Karpas-422 (cell line): Measurements from ENCODE around the gene S100PBP. TPM values are rescaled to one million over a fixed set of nuclear protein-coding genes. Genes with fewer than 3 reads are reported as not detected.

ENCODE experiments used
- DNase-seq: peaks from one replicate; pipeline ENCODE4 v3.0.0-alpha.2; 2015
- H2AFZ ChIP-seq: fragments of 200-600 bp; sonication (generic); 2 replicates; pipeline ENCODE4 v1.6.1; 2014; ENCODE audit warnings: antibody characterized with exemption, low read length, mixed read lengths
- H3K27ac ChIP-seq: fragments of 200-600 bp; sonication (generic); 2 replicates; pipeline ENCODE4 v1.5.1; 2014; ENCODE audit warnings: mild to moderate bottlenecking, low read length, moderate library complexity
- H3K27me3 ChIP-seq: fragments of 200-600 bp; sonication (generic); 2 replicates; pipeline ENCODE4 v1.6.1; 2014; ENCODE audit warnings: low read length, mixed read lengths
- H3K36me3 ChIP-seq: fragments of 200-600 bp; sonication (generic); 2 replicates; pipeline ENCODE4 v1.6.1; 2014; ENCODE audit warnings: low read length, mixed read lengths; ENCODE audit not compliant: insufficient read depth
- H3K4me1 ChIP-seq: fragments of 200-600 bp; sonication (generic); 2 replicates; pipeline ENCODE4 v1.6.1; 2014; ENCODE audit warnings: mild to moderate bottlenecking, low read length, mixed read lengths
- H3K4me2 ChIP-seq: fragments of 200-600 bp; sonication (generic); 2 replicates; pipeline ENCODE4 v1.6.1; 2014; ENCODE audit warnings: low read length, low read depth, mild to moderate bottlenecking; ENCODE audit not compliant: poor library complexity, severe bottlenecking
- H3K4me3 ChIP-seq: fragments of 200-600 bp; sonication (generic); 2 replicates; pipeline ENCODE4 v1.5.1; 2014; ENCODE audit warnings: mild to moderate bottlenecking, antibody characterized with exemption, low read length, mixed read lengths
- H3K79me2 ChIP-seq: fragments of 200-600 bp; sonication (generic); 2 replicates; pipeline ENCODE4 v1.6.1; 2014; ENCODE audit warnings: mild to moderate bottlenecking, low read length, mixed read lengths
- H3K9ac ChIP-seq: fragments of 200-600 bp; sonication (generic); 2 replicates; pipeline ENCODE4 v1.6.0; 2014; ENCODE audit warnings: low read length
- H3K9me2 ChIP-seq: fragments of 200-600 bp; sonication (generic), shearing (Covaris generic); replicated peaks from 2 replicates; pipeline ENCODE4 v1.6.0; 2014; ENCODE audit warnings: mild to moderate bottlenecking, low read length, moderate library complexity; ENCODE audit not compliant: insufficient read depth
- H3K9me3 ChIP-seq: fragments of 300-700, 200-600 bp; sonication (generic); 2 replicates; pipeline ENCODE4 v1.6.1; 2014; ENCODE audit warnings: low read length, mixed read lengths
- H4K20me1 ChIP-seq: fragments of 200-600 bp; sonication (generic); 2 replicates; pipeline ENCODE4 v1.6.1; 2014; ENCODE audit warnings: mild to moderate bottlenecking, antibody characterized with exemption, low read length, low read depth; ENCODE audit not compliant: insufficient read depth
- total RNA-seq: library from RNA; depleted of rRNA; stranded (reverse); fragments of >200 nt; shearing (Covaris generic); gene quantifications from 2 replicates; pipeline ENCODE4 v1.2.3, GENCODE V29; 2014; ENCODE audit warnings: low replicate concordance

S100PBP gene
- total RNA-seq, 1 experiment from 2014 or later: 23.7 TPM

DNA sequence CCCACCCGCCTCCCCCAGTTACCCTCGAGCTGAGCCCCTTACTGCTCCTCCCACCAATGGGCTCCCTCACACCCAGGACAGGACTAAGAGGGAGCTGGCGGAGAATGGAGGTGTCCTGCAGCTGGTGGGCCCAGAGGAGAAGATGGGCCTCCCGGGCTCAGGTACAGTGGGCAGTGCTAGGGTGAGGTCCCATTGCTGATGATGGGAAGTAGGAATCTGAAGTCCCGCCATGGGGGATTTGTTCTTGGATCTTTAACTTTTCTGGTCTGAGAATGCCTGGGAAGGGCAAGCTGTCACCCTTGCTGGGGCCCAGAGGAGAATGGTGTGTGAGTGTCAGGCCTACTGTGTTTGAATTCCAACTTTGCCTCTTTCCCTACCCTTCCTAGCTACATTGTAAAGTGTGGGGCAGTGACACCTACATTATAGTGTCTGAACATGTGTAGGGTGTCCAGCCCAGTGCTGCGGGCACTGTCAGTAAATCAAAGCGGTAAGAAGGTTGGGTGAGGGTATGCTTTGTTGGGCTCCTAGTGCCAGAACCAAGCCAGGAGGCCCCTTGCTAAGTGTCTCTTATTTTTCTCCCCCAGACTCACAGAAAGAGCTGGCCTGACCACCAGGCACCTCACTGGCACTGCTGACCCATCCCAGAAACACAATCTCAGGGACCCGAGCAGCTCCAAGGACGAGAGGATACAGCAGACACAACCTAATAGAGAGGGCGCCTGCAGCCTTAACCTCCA, 45.0 kb upstream of the S100PBP start:
- Histone ChIP-seq H3K36me3 (peaks cover 6% of the 10 kb centered on the region; the same call in 1 of the 2 replicates), H3K9me3 (no peaks in the 10 kb centered on the region), H4K20me1 (no peaks in the 10 kb centered on the region), H3K9ac (no peak overlapping the region), H2AFZ (no peak overlapping the region), H3K9me2 (no peaks in the 10 kb centered on the region), H3K79me2 (no peaks in the 10 kb centered on the region), H3K4me2 (no peak overlapping the region), H3K27me3 (no peaks in the 10 kb centered on the region), H3K4me3 (no peak overlapping the region), H3K27ac (no peak overlapping the region), H3K4me1 (peaks cover 8% of the 10 kb centered on the region)
- no peak for DNase-seq

DNA sequence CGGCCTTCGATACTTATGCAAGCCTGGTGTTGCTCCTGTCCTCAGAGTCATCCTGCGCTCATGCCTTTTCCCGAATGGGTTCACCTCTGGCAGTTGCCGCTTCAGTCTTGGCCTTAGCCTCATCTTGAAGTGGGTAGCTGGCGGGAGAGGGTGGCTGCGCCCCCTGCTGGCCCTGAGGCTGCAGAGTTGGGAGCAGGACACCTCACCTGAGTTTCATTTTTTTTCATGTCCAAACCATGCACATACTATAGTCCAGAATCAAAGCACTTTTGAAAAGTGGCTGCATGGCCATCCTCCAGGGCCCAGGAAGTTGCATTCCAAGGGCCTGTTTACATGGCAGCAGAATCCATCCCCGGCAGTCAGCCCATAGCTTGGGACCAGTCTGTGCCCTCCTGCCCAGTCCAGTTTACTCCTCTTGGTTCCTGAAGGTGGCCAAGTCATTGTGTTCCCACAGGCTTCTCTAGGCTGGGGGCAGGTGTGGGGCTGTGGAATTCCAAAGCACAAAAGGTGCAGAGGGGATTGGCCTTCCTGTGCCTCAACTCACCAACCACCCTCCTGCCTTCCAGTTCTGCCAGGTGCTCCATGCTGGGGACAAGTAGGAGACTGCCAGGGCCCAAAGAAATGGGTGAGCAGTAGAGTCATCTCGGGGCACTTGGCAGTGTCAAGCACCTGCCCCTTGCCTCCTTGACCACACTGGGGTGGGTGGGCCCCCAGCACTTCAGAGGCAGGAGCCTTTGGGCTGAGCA, 44.3 kb upstream of the S100PBP start:
- H3K4me1 ChIP-seq: peaks cover 8% of the 10 kb centered on the region
- no peak overlapping the region for H3K27ac ChIP-seq
- H4K20me1 ChIP-seq: no peaks in the 10 kb centered on the region
- no peaks in the 10 kb centered on the region for H3K79me2 ChIP-seq
- no peak overlapping the region for H3K9ac ChIP-seq
- H3K4me3 ChIP-seq: no peak overlapping the region
- H3K9me3 ChIP-seq: no peaks in the 10 kb centered on the region
- no peaks in the 10 kb centered on the region for H3K9me2 ChIP-seq
- no peak overlapping the region for H3K4me2 ChIP-seq
- no peaks in the 10 kb centered on the region for H3K27me3 ChIP-seq
- peak; percentile 90 for DNase-seq
- H3K36me3 ChIP-seq: peaks cover 6% of the 10 kb centered on the region; the same call in 1 of the 2 replicates
- H2AFZ ChIP-seq: no peak overlapping the region

DNA sequence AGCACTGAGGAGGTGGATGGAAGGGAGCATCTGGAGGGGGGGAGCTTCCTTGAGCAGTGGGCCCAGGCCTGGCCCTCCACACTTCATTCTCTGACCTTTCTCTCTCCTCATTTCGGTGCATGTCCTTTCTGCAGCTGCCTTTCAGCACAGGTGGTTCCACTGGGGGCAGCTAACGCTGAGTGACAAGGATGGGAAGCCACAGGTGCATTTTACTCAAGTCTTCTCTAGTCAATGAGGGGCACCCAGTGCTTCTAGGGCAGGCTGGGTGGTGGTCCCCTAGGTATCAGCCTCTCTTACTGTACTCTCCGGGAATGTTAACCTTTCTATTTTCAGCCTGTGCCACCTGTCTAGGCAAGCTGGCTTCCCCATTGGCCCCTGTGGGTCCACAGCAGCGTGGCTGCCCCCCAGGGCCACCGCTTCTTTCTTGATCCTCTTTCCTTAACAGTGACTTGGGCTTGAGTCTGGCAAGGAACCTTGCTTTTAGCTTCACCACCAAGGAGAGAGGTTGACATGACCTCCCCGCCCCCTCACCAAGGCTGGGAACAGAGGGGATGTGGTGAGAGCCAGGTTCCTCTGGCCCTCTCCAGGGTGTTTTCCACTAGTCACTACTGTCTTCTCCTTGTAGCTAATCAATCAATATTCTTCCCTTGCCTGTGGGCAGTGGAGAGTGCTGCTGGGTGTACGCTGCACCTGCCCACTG, 43.5 kb upstream of the S100PBP start:
- DNase-seq: no peak
- Histone ChIP-seq H3K4me1 (peaks cover 8% of the 10 kb centered on the region), H3K79me2 (no peaks in the 10 kb centered on the region), H3K9ac (no peak overlapping the region), H3K27me3 (no peaks in the 10 kb centered on the region), H3K36me3 (peaks cover 6% of the 10 kb centered on the region; the same call in 1 of the 2 replicates), H2AFZ (no peak overlapping the region), H3K27ac (no peak overlapping the region), H3K4me2 (no peak overlapping the region), H4K20me1 (no peaks in the 10 kb centered on the region), H3K9me3 (no peaks in the 10 kb centered on the region), H3K9me2 (no peaks in the 10 kb centered on the region), H3K4me3 (no peak overlapping the region)

DNA sequence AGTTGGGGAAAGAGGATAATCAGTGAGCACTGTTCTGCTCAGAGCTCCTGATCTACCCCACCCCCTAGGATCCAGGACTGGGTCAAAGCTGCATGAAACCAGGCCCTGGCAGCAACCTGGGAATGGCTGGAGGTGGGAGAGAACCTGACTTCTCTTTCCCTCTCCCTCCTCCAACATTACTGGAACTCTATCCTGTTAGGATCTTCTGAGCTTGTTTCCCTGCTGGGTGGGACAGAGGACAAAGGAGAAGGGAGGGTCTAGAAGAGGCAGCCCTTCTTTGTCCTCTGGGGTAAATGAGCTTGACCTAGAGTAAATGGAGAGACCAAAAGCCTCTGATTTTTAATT, 43.0 kb upstream of the S100PBP start:
- no peak for DNase-seq
- no peaks in the 10 kb centered on the region for H3K27me3 ChIP-seq
- peaks cover 6% of the 10 kb centered on the region; the same call in 1 of the 2 replicates for H3K36me3 ChIP-seq
- H3K4me1 ChIP-seq: peaks cover 8% of the 10 kb centered on the region
- no peaks in the 10 kb centered on the region for H3K9me2 ChIP-seq
- no peak overlapping the region for H3K27ac ChIP-seq
- H3K4me2 ChIP-seq: no peak overlapping the region
- H4K20me1 ChIP-seq: no peaks in the 10 kb centered on the region
- no peak overlapping the region for H3K4me3 ChIP-seq
- H2AFZ ChIP-seq: no peak overlapping the region
- no peaks in the 10 kb centered on the region for H3K79me2 ChIP-seq
- no peaks in the 10 kb centered on the region for H3K9me3 ChIP-seq
- H3K9ac ChIP-seq: no peak overlapping the region

DNA sequence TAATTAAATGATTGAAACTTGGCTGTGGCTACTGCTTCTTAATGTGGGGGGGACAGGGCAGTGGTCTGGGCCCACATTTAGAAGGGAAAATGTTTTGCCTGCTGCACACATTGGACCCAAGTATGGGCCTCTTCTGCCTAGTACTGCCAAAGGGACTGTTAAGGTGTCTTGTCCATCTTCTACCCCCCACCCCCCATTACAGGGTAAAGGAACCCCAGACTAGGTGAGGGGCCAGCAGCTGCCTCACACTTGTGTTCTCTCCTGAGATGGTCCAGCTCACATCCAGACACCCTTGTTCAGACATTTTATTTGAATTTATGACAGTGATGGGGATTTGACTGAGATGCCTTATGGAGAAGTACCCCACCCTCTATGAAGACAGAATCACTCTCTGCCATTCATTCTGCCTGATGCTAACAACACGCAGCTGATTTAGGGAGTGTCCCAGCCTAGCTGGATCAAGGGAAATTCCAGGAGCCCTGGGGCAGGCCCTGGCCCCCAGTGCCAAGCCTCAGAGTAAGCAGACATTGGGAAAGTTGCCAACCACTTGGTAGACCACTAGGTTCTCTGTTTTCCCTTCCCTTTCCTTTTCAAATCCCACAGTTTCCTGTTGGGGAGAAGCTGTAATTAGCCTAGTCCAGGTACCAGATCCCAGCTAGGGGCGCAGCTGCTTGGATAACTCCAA, 42.4 kb upstream of the S100PBP start:
- Histone ChIP-seq H3K36me3 (peaks cover 7% of the 10 kb centered on the region; the same call in 1 of the 2 replicates), H3K27ac (no peak overlapping the region), H3K9me3 (no peaks in the 10 kb centered on the region), H3K4me3 (no peak overlapping the region), H3K27me3 (no peaks in the 10 kb centered on the region), H2AFZ (no peak overlapping the region), H3K79me2 (no peaks in the 10 kb centered on the region), H3K4me1 (peaks cover 8% of the 10 kb centered on the region), H3K9me2 (no peaks in the 10 kb centered on the region), H3K4me2 (no peak overlapping the region), H4K20me1 (no peaks in the 10 kb centered on the region), H3K9ac (no peak overlapping the region)
- no peak for DNase-seq

DNA sequence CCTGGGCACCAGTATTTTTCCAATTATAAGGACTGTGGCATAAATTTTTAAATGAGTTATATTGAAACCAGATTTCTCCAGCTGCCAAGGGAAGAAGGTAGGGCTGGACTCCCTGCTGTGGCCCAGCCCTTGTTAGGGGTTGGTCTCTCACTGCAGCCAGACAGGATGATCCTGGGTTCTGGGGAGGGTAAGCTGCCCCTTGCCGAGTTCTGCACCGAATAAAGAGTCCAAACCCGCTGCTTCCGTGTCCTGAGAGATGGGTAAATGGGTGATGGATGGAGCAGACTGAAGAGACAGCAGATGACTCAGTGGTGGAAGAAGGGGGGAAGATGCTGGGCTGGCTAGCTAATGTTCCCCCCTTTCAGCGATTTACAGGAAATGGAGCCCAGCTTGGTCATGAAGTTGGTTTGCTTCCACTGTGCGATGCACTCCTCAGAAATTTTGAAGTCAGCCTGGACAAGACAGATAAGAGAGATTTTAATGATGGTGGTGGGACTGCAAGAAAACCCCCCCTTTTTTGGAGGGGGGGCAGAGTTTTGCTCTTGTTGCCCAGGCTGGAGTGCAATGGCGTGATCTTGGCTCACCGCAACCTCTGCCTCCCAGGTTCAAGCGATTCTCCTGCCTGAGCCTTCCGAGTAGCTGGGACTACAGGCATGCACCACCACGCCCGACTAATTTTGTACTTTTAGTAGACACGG, 41.7 kb upstream of the S100PBP start:
- Histone ChIP-seq H3K27me3 (no peaks in the 10 kb centered on the region), H3K4me3 (no peak overlapping the region), H3K4me1 (peaks cover 8% of the 10 kb centered on the region), H3K9ac (no peak overlapping the region), H3K4me2 (no peak overlapping the region), H3K27ac (no peak overlapping the region), H3K36me3 (peaks cover 14% of the 10 kb centered on the region; the same call in 1 of the 2 replicates), H4K20me1 (no peaks in the 10 kb centered on the region), H3K79me2 (no peaks in the 10 kb centered on the region), H2AFZ (no peak overlapping the region), H3K9me3 (no peaks in the 10 kb centered on the region), H3K9me2 (no peaks in the 10 kb centered on the region)
- no peak for DNase-seq

DNA sequence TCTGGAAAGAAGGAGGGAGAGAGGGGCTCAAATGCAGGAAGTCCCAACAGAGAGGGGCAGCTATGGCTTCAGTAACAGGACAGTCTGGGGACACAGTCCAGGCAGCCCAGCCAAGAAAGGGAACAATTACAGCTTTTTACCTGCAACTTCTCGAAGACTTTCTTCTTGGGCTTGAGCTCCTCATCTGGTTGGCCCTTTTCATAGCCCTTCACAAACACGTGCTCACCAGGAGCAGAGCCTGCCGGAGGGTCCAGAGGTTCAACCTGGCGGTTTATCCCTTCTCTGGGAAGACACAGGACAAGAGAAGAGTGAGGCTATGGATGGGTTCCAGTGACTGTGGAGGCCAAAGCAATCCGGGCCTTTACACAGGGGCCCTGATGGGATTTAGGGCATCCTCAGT, 38.2 kb upstream of the S100PBP start:
- H3K9me3 ChIP-seq: no peaks in the 10 kb centered on the region
- H3K9me2 ChIP-seq: no peaks in the 10 kb centered on the region
- no peak overlapping the region for H2AFZ ChIP-seq
- no peak overlapping the region for H3K9ac ChIP-seq
- H3K4me3 ChIP-seq: no peak overlapping the region
- no peak overlapping the region for H3K27ac ChIP-seq
- H4K20me1 ChIP-seq: no peaks in the 10 kb centered on the region
- H3K36me3 ChIP-seq: peaks cover 22% of the 10 kb centered on the region
- no peaks in the 10 kb centered on the region for H3K27me3 ChIP-seq
- no peaks in the 10 kb centered on the region for H3K4me1 ChIP-seq
- no peak for DNase-seq
- no peak overlapping the region for H3K4me2 ChIP-seq
- H3K79me2 ChIP-seq: no peaks in the 10 kb centered on the region
